ENCODE data around the gene POGLUT3. TPM values are rescaled to one million over a fixed set of nuclear protein-coding genes. Genes with fewer than 3 reads are reported as not detected.

Gene POGLUT3
- total and polyA plus RNA-seq, 4 donors = 9.9 to 31.8 (median 19.0) TPM

DNA sequence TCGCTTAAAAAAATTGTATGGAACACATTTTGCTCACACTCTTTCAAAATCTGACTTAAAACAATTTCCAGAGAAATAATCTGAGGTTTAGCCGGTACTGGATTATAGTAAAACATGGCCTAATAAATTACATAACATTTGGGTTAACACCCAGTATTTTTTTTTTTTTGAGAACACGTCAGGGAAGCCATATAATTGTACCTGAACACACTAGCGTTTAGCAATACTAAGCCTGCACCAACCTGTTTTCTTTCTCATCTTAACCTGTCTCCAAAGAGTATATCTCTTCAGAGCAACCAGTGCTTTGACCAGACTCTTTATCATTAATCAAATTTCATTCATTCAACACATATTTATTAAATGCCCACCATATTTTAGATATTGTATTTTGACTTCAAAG, 2.0 kb upstream of the POGLUT3 start:
- Histone ChIP-seq H3K27me3 (ENCODE audit: control insufficient read depth in 3 of 3, insufficient read depth in 3 of 3, low read length in 2 of 3) (no peaks in the 10 kb centered on the region), H3K27ac (ENCODE audit: low read depth in 1 of 2, low read length in 1 of 2) (no peak overlapping the region), H3K9me3 (ENCODE audit: control insufficient read depth in 4 of 4, insufficient read depth in 3 of 4, low read length in 3 of 4) (no peaks in the 10 kb centered on the region), H3K4me3 (no peak overlapping the region), H3K4me1 (ENCODE audit: control insufficient read depth in 5 of 5, insufficient read depth in 5 of 5, low read length in 5 of 5) (peaks cover 0 to 9% (median 2%) of the 10 kb centered on the region in 5 donors), H3K9ac (ENCODE audit: insufficient read depth in 1 of 2, low read length in 2 of 2) (no peak overlapping the region), H3K36me3 (ENCODE audit: control insufficient read depth in 4 of 4, insufficient read depth in 4 of 4, low read length in 4 of 4) (peaks cover 0 to 3% (median 1%) of the 10 kb centered on the region in 4 donors)
- TF ChIP-seq, protein P1, sequence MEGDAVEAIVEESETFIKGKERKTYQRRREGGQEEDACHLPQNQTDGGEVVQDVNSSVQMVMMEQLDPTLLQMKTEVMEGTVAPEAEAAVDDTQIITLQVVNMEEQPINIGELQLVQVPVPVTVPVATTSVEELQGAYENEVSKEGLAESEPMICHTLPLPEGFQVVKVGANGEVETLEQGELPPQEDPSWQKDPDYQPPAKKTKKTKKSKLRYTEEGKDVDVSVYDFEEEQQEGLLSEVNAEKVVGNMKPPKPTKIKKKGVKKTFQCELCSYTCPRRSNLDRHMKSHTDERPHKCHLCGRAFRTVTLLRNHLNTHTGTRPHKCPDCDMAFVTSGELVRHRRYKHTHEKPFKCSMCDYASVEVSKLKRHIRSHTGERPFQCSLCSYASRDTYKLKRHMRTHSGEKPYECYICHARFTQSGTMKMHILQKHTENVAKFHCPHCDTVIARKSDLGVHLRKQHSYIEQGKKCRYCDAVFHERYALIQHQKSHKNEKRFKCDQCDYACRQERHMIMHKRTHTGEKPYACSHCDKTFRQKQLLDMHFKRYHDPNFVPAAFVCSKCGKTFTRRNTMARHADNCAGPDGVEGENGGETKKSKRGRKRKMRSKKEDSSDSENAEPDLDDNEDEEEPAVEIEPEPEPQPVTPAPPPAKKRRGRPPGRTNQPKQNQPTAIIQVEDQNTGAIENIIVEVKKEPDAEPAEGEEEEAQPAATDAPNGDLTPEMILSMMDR (IDR thresholded peaks at IDR 0.05; ENCODE audit: control extremely low read depth, extremely low read depth) = no peak
- 90 to 93% methylated on average over 4 of the region's 4 CpGs for WGBS, 2 donors
- no peak for DNase-seq
- no peak for ATAC-seq (ENCODE audit: insufficient read depth, low FRiP score)

DNA sequence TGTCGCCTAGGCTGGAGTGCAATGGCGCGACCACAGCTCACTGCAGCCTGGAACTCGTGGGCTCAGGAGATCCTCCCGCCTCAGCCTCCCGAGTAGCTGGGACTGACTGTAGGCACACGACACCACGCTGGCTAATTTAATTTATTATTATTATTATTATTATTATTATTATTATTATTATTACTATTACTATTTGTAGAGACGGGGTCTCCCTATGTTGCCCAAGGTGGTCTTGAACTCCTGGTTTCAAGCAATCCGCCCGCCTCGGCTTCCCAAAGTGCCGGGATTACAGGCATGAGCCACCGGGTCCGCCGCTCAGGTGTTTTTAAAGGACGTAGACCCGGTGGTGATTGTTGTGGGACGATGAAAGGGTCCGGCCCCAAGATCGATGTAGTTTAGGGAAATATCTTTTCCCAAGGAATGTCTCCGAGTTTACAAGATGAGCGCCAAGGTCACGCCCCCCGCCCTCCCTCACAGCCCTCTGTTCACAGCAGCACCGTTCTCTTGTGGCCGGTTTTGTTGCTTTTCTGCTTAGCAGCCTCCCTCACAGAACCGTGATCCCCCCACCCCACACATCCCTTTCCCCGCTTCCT, 728 bp upstream of the POGLUT3 start:
- ATAC-seq (ENCODE audit: insufficient read depth, low FRiP score) = no peak
- H3K4me1 ChIP-seq (ENCODE audit: control insufficient read depth in 5 of 5, insufficient read depth in 5 of 5, low read length in 5 of 5) = peaks cover 0 to 15% (median 6%) of the 10 kb centered on the region in 5 donors
- 63 to 72% methylated on average over 29 of the region's 29 CpGs for WGBS, 2 donors
- peaks cover 0 to 4% (median 1%) of the 10 kb centered on the region in 4 donors for H3K36me3 ChIP-seq (ENCODE audit: control insufficient read depth in 4 of 4, insufficient read depth in 4 of 4, low read length in 4 of 4)
- no peaks in the 10 kb centered on the region for H3K27me3 ChIP-seq (ENCODE audit: control insufficient read depth in 3 of 3, insufficient read depth in 3 of 3, low read length in 2 of 3)
- DNase-seq = peak; percentile 13 to 28 (median 19)
- peak overlapping the region; percentile 98 to 99 for H3K27ac ChIP-seq (ENCODE audit: low read depth in 1 of 2, low read length in 1 of 2)
- H3K9me3 ChIP-seq (ENCODE audit: control insufficient read depth in 4 of 4, insufficient read depth in 3 of 4, low read length in 3 of 4) = no peaks in the 10 kb centered on the region
- H3K4me3 ChIP-seq = peak overlapping the region; percentile 70
- TF ChIP-seq, protein P1 (IDR thresholded peaks at IDR 0.05; ENCODE audit: control extremely low read depth, extremely low read depth) = no peak
- H3K9ac ChIP-seq (ENCODE audit: insufficient read depth in 1 of 2, low read length in 2 of 2) = peak overlapping the region; percentile 70 to 93

DNA sequence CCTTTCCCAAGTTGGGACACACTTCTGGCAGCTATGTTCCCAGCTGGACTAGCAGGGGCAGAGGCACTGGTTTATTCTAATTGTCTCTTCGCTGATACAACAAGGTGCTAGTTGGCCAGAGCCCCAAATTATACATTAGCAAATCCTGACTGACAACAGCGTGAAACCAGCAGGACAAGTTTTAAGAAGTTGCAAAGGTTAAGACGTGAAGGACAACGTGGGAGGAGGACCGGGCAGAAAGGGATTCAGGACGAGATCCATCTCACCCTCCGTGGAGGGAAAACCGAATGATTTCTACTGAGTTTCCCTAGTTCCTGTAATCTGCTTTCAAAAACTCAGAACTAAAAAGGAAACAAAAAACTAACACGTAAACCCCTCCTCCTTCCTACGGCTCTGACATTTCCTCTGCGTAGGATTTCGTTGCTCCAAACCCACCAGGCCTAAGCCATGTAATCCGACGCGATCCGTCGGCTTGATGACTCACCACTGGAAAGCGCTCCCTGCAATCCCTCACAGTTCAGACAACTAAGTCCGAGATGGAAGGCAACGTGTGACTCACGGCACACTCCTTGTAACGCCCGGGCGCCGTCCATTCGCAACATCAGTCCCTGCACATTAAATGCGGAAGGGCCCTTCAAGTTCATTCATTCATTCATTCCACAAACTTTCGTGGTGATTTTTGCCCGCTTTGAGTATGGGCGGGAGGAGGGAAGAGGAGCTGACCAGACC, 703 bp downstream of the POGLUT3 start:
- peaks cover 0 to 4% (median 1%) of the 10 kb centered on the region in 4 donors for H3K36me3 ChIP-seq (ENCODE audit: control insufficient read depth in 4 of 4, insufficient read depth in 4 of 4, low read length in 4 of 4)
- no peaks in the 10 kb centered on the region for H3K9me3 ChIP-seq (ENCODE audit: control insufficient read depth in 4 of 4, insufficient read depth in 3 of 4, low read length in 3 of 4)
- 1% methylated on average over 30 of the region's 30 CpGs for WGBS, 2 donors
- H3K9ac ChIP-seq (ENCODE audit: insufficient read depth in 1 of 2, low read length in 2 of 2) = peak overlapping the region; percentile 86 to 99
- H3K27ac ChIP-seq (ENCODE audit: low read depth in 1 of 2, low read length in 1 of 2) = peak overlapping the region; percentile 98 to 99
- H3K4me1 ChIP-seq (ENCODE audit: control insufficient read depth in 5 of 5, insufficient read depth in 5 of 5, low read length in 5 of 5) = peaks cover 0 to 15% (median 6%) of the 10 kb centered on the region in 5 donors
- H3K4me3 ChIP-seq = peak overlapping the region; percentile 70
- peak; percentile 92 to 98 (median 97) for DNase-seq
- TF ChIP-seq, protein P1 (IDR thresholded peaks at IDR 0.05; ENCODE audit: control extremely low read depth, extremely low read depth) = no peak
- ATAC-seq (ENCODE audit: insufficient read depth, low FRiP score) = peak; percentile 96
- H3K27me3 ChIP-seq (ENCODE audit: control insufficient read depth in 3 of 3, insufficient read depth in 3 of 3, low read length in 2 of 3) = no peaks in the 10 kb centered on the region

All from lung (tissue), 12 donors.